Omental fat pad (tissue), 4 donors: ENCODE data around the gene PTPN14. TPM values are rescaled to one million over a fixed set of nuclear protein-coding genes. Genes with fewer than 3 reads are reported as not detected.

Source experiments
- ATAC-seq: fragments of 150-250 bp; one replicate; pipeline ENCODE4 v1.9.1; 2016; ENCODE audit warnings: mild to moderate bottlenecking, moderate library complexity; ENCODE audit not compliant: low FRiP score
- DNase-seq: peaks from one replicate; pipeline ENCODE4 v3.0.0-alpha.2; 2019; ENCODE audit warnings: low spot score
- CTCF ChIP-seq, 3 donors: fragments of 450-650 bp; IDR thresholded peaks; one replicate each; pipeline ENCODE4 v1.5.1; 2016 to 2017; ENCODE audit warnings: antibody characterized with exemption in 3 of 3, mild to moderate bottlenecking in 3 of 3, moderate library complexity in 2 of 3
- total RNA-seq, 4 donors: library from RNA; depleted of rRNA; stranded (reverse); fragments of >200 nt; gene quantifications; one replicate each; pipeline ENCODE4 v1.1.0, GENCODE V29; 2016

Gene PTPN14
- total RNA-seq, 4 donors from 2014 or later: 27.1 to 39.1 (median 35.7) TPM

- no peak for ATAC-seq
- no peak for DNase-seq
Measured at GRCh38 chr1:214364386-214364785, 187.0 kb downstream of the PTPN14 start.

GRCh38 chr1:214363386-214363785 is 188.0 kb downstream of the PTPN14 start:
- ATAC-seq (no peak), DNase-seq (no peak)
- TF ChIP-seq CTCF (IDR thresholded peaks at IDR 0.05): no peak

More at GRCh38 chr1:214364386-214364785, 187.0 kb downstream of the PTPN14 start:
- TF ChIP-seq CTCF (IDR thresholded peaks at IDR 0.05): no peak

GRCh38 chr1:214362188-214362882 is 189.1 kb downstream of the PTPN14 start:
- no peak for DNase-seq
- TF ChIP-seq CTCF (IDR thresholded peaks at IDR 0.05): no peak
- ATAC-seq: no peak

- ATAC-seq (no peak), DNase-seq (no peak)
- no peak for TF ChIP-seq CTCF (IDR thresholded peaks at IDR 0.05)
Measured at GRCh38 chr1:214361636-214362035, 189.8 kb downstream of the PTPN14 start.

- DNase-seq (no peak), ATAC-seq (no peak)
- TF ChIP-seq CTCF (IDR thresholded peaks at IDR 0.05): no peak
Measured at GRCh38 chr1:214360525-214361164, 190.8 kb downstream of the PTPN14 start.

- ATAC-seq (no peak), DNase-seq (no peak)
- TF ChIP-seq CTCF (IDR thresholded peaks at IDR 0.05): no peak
Measured at GRCh38 chr1:214360116-214360515, 191.3 kb downstream of the PTPN14 start.
